Measurements from ENCODE around the gene MAGI2. TPM values are rescaled to one million over a fixed set of nuclear protein-coding genes. Genes with fewer than 3 reads are reported as not detected.

The MAGI2 gene
- total RNA-seq, 1 experiment from 2014 or later, result 14.3 TPM

DNA sequence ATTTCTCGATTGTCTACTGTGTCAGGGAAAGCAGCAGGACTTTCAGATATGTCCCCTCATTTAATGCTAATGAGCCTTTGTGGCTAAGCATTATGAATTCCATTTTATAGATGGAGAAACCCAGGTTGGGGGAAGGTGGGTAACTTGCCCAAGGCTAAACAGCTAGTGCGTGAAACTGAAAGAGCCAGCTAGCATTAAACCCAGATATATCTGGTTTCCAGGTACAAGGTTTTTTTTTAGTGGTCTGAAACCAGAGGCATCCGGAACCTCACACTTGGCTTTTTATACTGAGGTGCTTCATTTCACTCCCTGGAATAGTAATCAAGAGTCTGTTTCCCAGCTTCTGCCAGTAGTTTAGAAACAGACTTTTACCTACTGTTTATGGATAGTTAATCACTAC is 960.1 kb downstream of the MAGI2 start:
- Histone ChIP-seq H3K23me2 (ENCODE audit: insufficient read length, low read depth, low read length, poor library complexity, severe bottlenecking) (no peaks in the 10 kb centered on the region), H3K18ac (ENCODE audit: insufficient read length, low read depth, low read length) (no peak overlapping the region), H3K4ac (ENCODE audit: low read depth, low read length) (no peak overlapping the region), H3K27me3 (ENCODE audit: insufficient read depth, low read length) (no peaks in the 10 kb centered on the region), H2BK5ac (ENCODE audit: insufficient read length, low read length) (no peak overlapping the region), H3K9ac (ENCODE audit: extremely low read depth, insufficient read length, low read length) (no peak overlapping the region), H3K79me2 (ENCODE audit: insufficient read depth, low read length) (no peaks in the 10 kb centered on the region), H2BK15ac (ENCODE audit: low read depth, low read length) (no peak overlapping the region), H3K79me1 (ENCODE audit: insufficient read depth, low read depth, low read length, poor library complexity, severe bottlenecking) (no peaks in the 10 kb centered on the region), H2AFZ (ENCODE audit: low read length) (no peak overlapping the region), H2BK20ac (ENCODE audit: low read depth, low read length, poor library complexity, severe bottlenecking) (no peak overlapping the region), H2AK5ac (ENCODE audit: insufficient read length, low read length) (no peak overlapping the region), H3K14ac (ENCODE audit: insufficient read depth, low read length) (no peak overlapping the region), H4K20me1 (ENCODE audit: control insufficient read depth, insufficient read depth, insufficient read length) (no peaks in the 10 kb centered on the region), H3K56ac (ENCODE audit: insufficient read length, low read depth, low read length) (no peak overlapping the region), H4K91ac (ENCODE audit: insufficient read length, low read depth, low read length) (no peak overlapping the region), H2BK120ac (ENCODE audit: low read depth, low read length, poor library complexity, severe bottlenecking) (no peak overlapping the region), H3K23ac (ENCODE audit: insufficient read length, low read depth, low read length) (no peak overlapping the region), H3K27ac (ENCODE audit: insufficient read length, low read depth, low read length) (no peak overlapping the region), H4K8ac (replicated peaks; ENCODE audit: insufficient read length, low read depth, low read length) (no peak overlapping the region), H3K4me1 (ENCODE audit: insufficient read depth, low read length) (peaks cover 2% of the 10 kb centered on the region), H4K5ac (ENCODE audit: insufficient read length, low read depth, low read length) (no peak overlapping the region), H3T11ph (ENCODE audit: low read length) (no peak overlapping the region), H2BK12ac (ENCODE audit: insufficient read length, low read depth, low read length) (no peak overlapping the region), H3K9me3 (ENCODE audit: control insufficient read depth, low read depth, low read length) (no peaks in the 10 kb centered on the region), H3K4me2 (ENCODE audit: insufficient read depth, insufficient read length, low read length) (no peak overlapping the region)
- no peaks in the 10 kb centered on the region for H3K9me3 Mint-ChIP-seq
- H3K27me3 Mint-ChIP-seq (ENCODE audit: low read depth), result no peaks in the 10 kb centered on the region
- DNase-seq, result no peak
- no CpG with 5 or more reads among the region's 3 CpGs for WGBS (ENCODE audit: extremely low coverage, insufficient read length, low lambda C conversion rate)
- peaks cover 48 to 56% of the 10 kb centered on the region in 2 experiments for H3K4me1 Mint-ChIP-seq
- no peak overlapping the region for H3K4me3 Mint-ChIP-seq
- no peaks in the 10 kb centered on the region for H3K36me3 Mint-ChIP-seq (ENCODE audit: insufficient read depth in 1 of 3, low read depth in 3 of 3)
- H3K27ac Mint-ChIP-seq, result no peak overlapping the region
- TF ChIP-seq CTCF (conservative IDR thresholded peaks at IDR 0.05), result no peak
